DND-41 (cell line): ENCODE results near the gene ULBP2.
A peak's percentile ranks its signal among the peaks of the same experiment; 100 is the strongest.

Experiments
- ATAC-seq: fragments of 200-7000 bp; cut with Tn5 transposase; 3 replicates; pipeline ENCODE4 v1.9.1; 2021; ENCODE audit warnings: low read depth; ENCODE audit not compliant: insufficient read depth
- DNase-seq: peaks from one replicate; pipeline ENCODE4 v3.0.0-alpha.2; 2020
- H2AFZ ChIP-seq: 2 replicates; pipeline ENCODE4 v1.6.0; 2012; ENCODE audit warnings: low read depth, low read length
- H3K27ac ChIP-seq: 2 replicates; pipeline ENCODE4 v1.5.1; 2012; ENCODE audit warnings: low read length, inconsistent platforms
- H3K27me3 ChIP-seq: fragments of 200-600 bp; sonication (generic); 2 replicates; pipeline ENCODE4 v1.6.0; 2012; ENCODE audit warnings: low read length, mild to moderate bottlenecking, inconsistent platforms; ENCODE audit not compliant: insufficient read depth, poor library complexity
- H3K36me3 ChIP-seq: 2 replicates; pipeline ENCODE4 v1.5.1; 2012; ENCODE audit warnings: low read length, inconsistent platforms; ENCODE audit not compliant: insufficient read depth
- H3K4me1 ChIP-seq: 2 replicates; pipeline ENCODE4 v1.5.1; 2012; ENCODE audit warnings: mild to moderate bottlenecking, low read length; ENCODE audit not compliant: insufficient read depth
- H3K4me2 ChIP-seq: 2 replicates; pipeline ENCODE4 v1.6.0; 2012; ENCODE audit warnings: mild to moderate bottlenecking, moderate library complexity, low read length, inconsistent platforms; ENCODE audit not compliant: insufficient read depth
- H3K4me3 ChIP-seq, 2 experiments: fragments of 200-600 bp in 1 of 2; shearing (Covaris generic) in 1 of 2; 2 replicates each; pipeline ENCODE4 v1.5.1; 2012 to 2016; ENCODE audit warnings: inconsistent platforms in 2 of 2, low read length in 2 of 2, mild to moderate bottlenecking in 2 of 2, low read depth in 1 of 2, moderate library complexity in 1 of 2
- H3K79me2 ChIP-seq: 2 replicates; pipeline ENCODE4 v1.6.0; 2012; ENCODE audit warnings: low read length, inconsistent platforms; ENCODE audit not compliant: insufficient read depth
- H3K9ac ChIP-seq: 2 replicates; pipeline ENCODE4 v1.6.0; 2012; ENCODE audit warnings: low read depth, mild to moderate bottlenecking, inconsistent platforms, low read length, moderate library complexity
- H3K9me3 ChIP-seq: 2 replicates; pipeline ENCODE4 v1.5.1; 2012; ENCODE audit warnings: low read length, moderate library complexity, mild to moderate bottlenecking, inconsistent platforms; ENCODE audit not compliant: insufficient read depth, severe bottlenecking
- H4K20me1 ChIP-seq: 2 replicates; pipeline ENCODE4 v1.6.0; 2012; ENCODE audit warnings: low read length; ENCODE audit not compliant: insufficient read depth
- CTCF ChIP-seq: IDR thresholded peaks from 2 replicates; pipeline ENCODE4 v1.5.1; 2012; ENCODE audit warnings: borderline replicate concordance, low read length, moderate library complexity, mild to moderate bottlenecking; ENCODE audit not compliant: poor library complexity, severe bottlenecking; ENCODE audit errors: extremely low read depth
- EZH2 ChIP-seq: IDR thresholded peaks from 3 replicates; pipeline ENCODE4 v1.6.1; 2012; ENCODE audit warnings: borderline replicate concordance, low read depth, mild to moderate bottlenecking, moderate library complexity, low read length, inconsistent platforms; ENCODE audit not compliant: severe bottlenecking

The ULBP2 gene

GRCh38 chr6:149941583-149942460 lies at the start of gene ULBP2:
Gene ULBP2, plus strand, starts transcription at chr6:149942014. Its CDS starts 59 bp downstream, at chr6:149942073.
- no peaks in the 10 kb centered on the region; the same call in 1 of the 2 replicates for H3K79me2 ChIP-seq
- ATAC-seq (peak; percentile 93), DNase-seq (peak; percentile 87)
- H3K36me3 ChIP-seq = no peaks in the 10 kb centered on the region
- H3K9me3 ChIP-seq = no peaks in the 10 kb centered on the region
- peak within 1 kb of the TSS; percentile 57 for H3K27ac ChIP-seq
- 0 out of 2 replicates have a peak, but pooled peaks cover 3% of the 10 kb centered on the region for H4K20me1 ChIP-seq
- peak within 1 kb of the TSS; percentile 90 for H3K4me2 ChIP-seq
- peak within 1 kb of the TSS; percentile 90 for H2AFZ ChIP-seq
- peak within 1 kb of the TSS; percentile 39 to 89; a peak in 3 of 4 replicates for H3K4me3 ChIP-seq
- peaks cover 12% of the 10 kb centered on the region for H3K4me1 ChIP-seq
- peak within 1 kb of the TSS; percentile 65 for H3K9ac ChIP-seq
- TF ChIP-seq CTCF (no peak), EZH2 (no peak)
- peaks cover 29% of the 10 kb centered on the region for H3K27me3 ChIP-seq

GRCh38 chr6:149895048-149895590 lies 46.7 kb upstream of the ULBP2 start:
- Histone ChIP-seq H3K27ac (no peak overlapping the region), H3K4me3 (no peak overlapping the region), H3K79me2 (no peaks in the 10 kb centered on the region), H2AFZ (no peak overlapping the region), H3K9me3 (no peaks in the 10 kb centered on the region), H3K4me1 (0 out of 2 replicates have a peak, but pooled peaks cover 5% of the 10 kb centered on the region), H4K20me1 (no peaks in the 10 kb centered on the region), H3K9ac (no peak overlapping the region), H3K27me3 (no peaks in the 10 kb centered on the region), H3K36me3 (no peaks in the 10 kb centered on the region), H3K4me2 (no peak overlapping the region)
- DNase-seq (no peak), ATAC-seq (no peak)
- TF ChIP-seq CTCF (no peak), EZH2 (no peak)

GRCh38 chr6:149895833-149896271 lies 46.0 kb upstream of the ULBP2 start:
- Histone ChIP-seq H3K79me2 (no peaks in the 10 kb centered on the region), H3K36me3 (no peaks in the 10 kb centered on the region), H3K9ac (no peak overlapping the region), H3K4me1 (0 out of 2 replicates have a peak, but pooled peaks cover 5% of the 10 kb centered on the region), H3K4me3 (no peak overlapping the region), H4K20me1 (no peaks in the 10 kb centered on the region), H3K27ac (no peak overlapping the region), H2AFZ (no peak overlapping the region), H3K4me2 (no peak overlapping the region), H3K27me3 (no peaks in the 10 kb centered on the region), H3K9me3 (no peaks in the 10 kb centered on the region)
- peak; percentile 53 for DNase-seq
- ATAC-seq = peak; percentile 82
- TF ChIP-seq EZH2 = no peak
- TF ChIP-seq CTCF = no peak
